ENCODE data around the gene TMC1.

Gene TMC1

GRCh38 chr9:72527801-72528195 is 6.4 kb downstream of the TMC1 start:
- TF ChIP-seq CTCF (IDR thresholded peaks at IDR 0.05; ENCODE audit: low read depth, low read length) = no peak
- no peak for DNase-seq (ENCODE audit: extremely low read depth, low read depth)

- TF ChIP-seq CTCF (IDR thresholded peaks at IDR 0.05; ENCODE audit: low read depth, low read length) = no peak
Observed at GRCh38 chr9:72529531-72529930, 8.1 kb downstream of the TMC1 start.

GRCh38 chr9:72533322-72533721 is 11.9 kb downstream of the TMC1 start:
- no peak for DNase-seq (ENCODE audit: extremely low read depth, low read depth)
- TF ChIP-seq CTCF (IDR thresholded peaks at IDR 0.05; ENCODE audit: low read depth, low read length) = no peak

More at GRCh38 chr9:72529531-72529930, 8.1 kb downstream of the TMC1 start:
- DNase-seq (ENCODE audit: extremely low read depth, low read depth) = no peak

GRCh38 chr9:72534931-72535330 is 13.5 kb downstream of the TMC1 start:
- DNase-seq (ENCODE audit: extremely low read depth, low read depth) = no peak
- no peak for TF ChIP-seq CTCF (IDR thresholded peaks at IDR 0.05; ENCODE audit: low read depth, low read length)

- TF ChIP-seq CTCF (IDR thresholded peaks at IDR 0.05; ENCODE audit: low read depth, low read length) = no peak
- no peak for DNase-seq (ENCODE audit: extremely low read depth, low read depth)
Observed at GRCh38 chr9:72537011-72537545, 15.7 kb downstream of the TMC1 start.

GRCh38 chr9:72537671-72538070 is 16.3 kb downstream of the TMC1 start:
- TF ChIP-seq CTCF (IDR thresholded peaks at IDR 0.05; ENCODE audit: low read depth, low read length) = no peak
- DNase-seq (ENCODE audit: extremely low read depth, low read depth) = no peak

GRCh38 chr9:72538921-72539702 is 17.7 kb downstream of the TMC1 start:
- no peak for TF ChIP-seq CTCF (IDR thresholded peaks at IDR 0.05; ENCODE audit: low read depth, low read length)

More at GRCh38 chr9:72538921-72539702, 17.7 kb downstream of the TMC1 start:
- DNase-seq (ENCODE audit: extremely low read depth, low read depth) = no peak

Data from AG09319 (cell line).